Body of pancreas (tissue), 4 donors: Measurements from ENCODE around the gene SP9.

ENCODE experiments used
- CTCF ChIP-seq, 7 experiments: fragments of 450-650 bp in 4 of 7; fragments of 200-600 bp in 3 of 7; sonication (generic) in 3 of 7; IDR thresholded peaks; one replicate each; pipeline ENCODE4 v1.5.1; 2016 to 2019; ENCODE audit warnings: antibody characterized with exemption in 7 of 7
- POLR2A ChIP-seq, 3 donors: fragments of 450-650 bp; IDR thresholded peaks; one replicate each; pipeline ENCODE4 v1.6.1; 2016; ENCODE audit warnings: antibody characterized with exemption in 3 of 3, mild to moderate bottlenecking in 2 of 3

DNA sequence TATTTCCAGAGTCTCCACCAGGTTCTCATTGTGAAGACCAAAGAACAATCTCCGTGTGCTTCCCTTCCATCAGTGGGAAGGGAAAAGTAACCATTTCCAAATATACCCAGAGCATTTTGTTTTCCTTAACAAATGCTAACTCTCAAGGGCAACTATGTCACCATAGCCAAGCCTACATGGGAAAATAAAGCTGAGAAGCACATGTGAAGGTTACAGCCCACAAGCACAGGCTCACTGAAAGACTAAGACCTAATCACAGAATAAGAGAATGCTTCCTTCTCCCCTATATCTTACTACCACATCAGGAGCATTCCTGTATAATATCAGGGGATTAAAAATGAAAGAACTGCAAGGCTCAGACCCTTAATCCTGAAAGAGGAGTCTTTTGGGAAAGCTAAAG is 28.2 kb downstream of the SP9 start:
- TF ChIP-seq CTCF (IDR thresholded peaks at IDR 0.05): no peak
- no peak for TF ChIP-seq POLR2A (IDR thresholded peaks at IDR 0.05)
